ENCODE data around the gene ZNF319.

GRCh38 chr16:58046054-58046881, 45.8 kb upstream of the ZNF319 start:
- no peak for TF ChIP-seq POLR2A (IDR thresholded peaks at IDR 0.05; ENCODE audit: low read depth, low read length)
- no peak for TF ChIP-seq POLR2AphosphoS5 (IDR thresholded peaks at IDR 0.05; ENCODE audit: low read depth, low read length)
